Measurements from ENCODE around the gene AQP12B.
"Not testable (repeated sequence)": the region's sequence is repeated elsewhere in the genome, so short reads cannot be mapped to it uniquely, and the experiment has no call there.

Gene AQP12B

GRCh38 chr2:240712121-240712520, 29.4 kb upstream of the AQP12B start:
- DNase-seq (no peak), ATAC-seq (replicated peaks) (no peak)
- H3K4me3 Mint-ChIP-seq: no peak overlapping the region
- H3K36me3 Mint-ChIP-seq: no peaks in the 10 kb centered on the region
- H3K4me1 Mint-ChIP-seq: no peaks in the 10 kb centered on the region
- H3K9me3 Mint-ChIP-seq: no peaks in the 10 kb centered on the region
- H3K27ac Mint-ChIP-seq: no peak overlapping the region
- H3K27me3 Mint-ChIP-seq: peaks cover 0 to 10% of the 10 kb centered on the region in 2 donors

- no peak for DNase-seq
- Mint-ChIP-seq H3K9me3 (no peaks in the 10 kb centered on the region), H3K36me3 (no peaks in the 10 kb centered on the region), H3K4me1 (no peaks in the 10 kb centered on the region), H3K27ac (no peak overlapping the region), H3K4me3 (no peak overlapping the region), H3K27me3 (peaks cover 0 to 10% of the 10 kb centered on the region in 2 donors)
- ATAC-seq (replicated peaks): no peak
These were observed 29.0 kb upstream of the AQP12B start for GRCh38 chr2:240711701-240712100.

GRCh38 chr2:240711296-240711695, 28.6 kb upstream of the AQP12B start:
- H3K9me3 Mint-ChIP-seq: no peaks in the 10 kb centered on the region
- no peaks in the 10 kb centered on the region for H3K36me3 Mint-ChIP-seq
- H3K27ac Mint-ChIP-seq: no peak overlapping the region
- H3K4me3 Mint-ChIP-seq: no peak overlapping the region
- H3K4me1 Mint-ChIP-seq: no peaks in the 10 kb centered on the region
- DNase-seq: no peak
- peaks cover 0 to 6% of the 10 kb centered on the region in 2 donors for H3K27me3 Mint-ChIP-seq
- no peak for ATAC-seq (replicated peaks)

GRCh38 chr2:240708457-240708856, 25.8 kb upstream of the AQP12B start:
- no peak for ATAC-seq (replicated peaks)
- H3K36me3 Mint-ChIP-seq: no peaks in the 10 kb centered on the region
- peaks cover 0 to 4% of the 10 kb centered on the region in 2 donors for H3K4me1 Mint-ChIP-seq
- H3K27me3 Mint-ChIP-seq: peaks cover 15 to 18% of the 10 kb centered on the region in 2 donors
- no peaks in the 10 kb centered on the region for H3K9me3 Mint-ChIP-seq
- H3K27ac Mint-ChIP-seq: no peak overlapping the region
- no peak for DNase-seq
- no peak overlapping the region for H3K4me3 Mint-ChIP-seq

- no peaks in the 10 kb centered on the region for H3K36me3 Mint-ChIP-seq
- ATAC-seq (replicated peaks): no peak
- no peak overlapping the region for H3K27ac Mint-ChIP-seq
- no peak overlapping the region for H3K4me3 Mint-ChIP-seq
- peaks cover 22 to 24% of the 10 kb centered on the region in 2 donors for H3K27me3 Mint-ChIP-seq
- DNase-seq: no peak
- H3K4me1 Mint-ChIP-seq: peaks cover 0 to 4% of the 10 kb centered on the region in 2 donors
- no peaks in the 10 kb centered on the region for H3K9me3 Mint-ChIP-seq
These were observed 25.1 kb upstream of the AQP12B start for GRCh38 chr2:240707821-240708220.

- DNase-seq (no peak), ATAC-seq (replicated peaks) (no peak)
- Mint-ChIP-seq H3K4me3 (no peak overlapping the region), H3K27me3 (peaks cover 25 to 29% of the 10 kb centered on the region in 2 donors), H3K36me3 (no peaks in the 10 kb centered on the region), H3K27ac (no peak overlapping the region), H3K4me1 (peaks cover 0 to 4% of the 10 kb centered on the region in 2 donors), H3K9me3 (no peaks in the 10 kb centered on the region)
These were observed 24.5 kb upstream of the AQP12B start for GRCh38 chr2:240707043-240707756.

GRCh38 chr2:240705204-240705791, 22.6 kb upstream of the AQP12B start:
- H3K27me3 Mint-ChIP-seq: peaks cover 25% of the 10 kb centered on the region in 2 donors
- no peak for DNase-seq
- H3K4me3 Mint-ChIP-seq: no peak overlapping the region
- no peak overlapping the region for H3K27ac Mint-ChIP-seq
- peaks cover 0 to 4% of the 10 kb centered on the region in 2 donors for H3K4me1 Mint-ChIP-seq
- H3K9me3 Mint-ChIP-seq: no peaks in the 10 kb centered on the region
- no peaks in the 10 kb centered on the region for H3K36me3 Mint-ChIP-seq
- ATAC-seq (replicated peaks): no peak

GRCh38 chr2:240704651-240705050, 22.0 kb upstream of the AQP12B start:
- H3K36me3 Mint-ChIP-seq: no peaks in the 10 kb centered on the region
- ATAC-seq (replicated peaks): no peak
- peaks cover 0 to 4% of the 10 kb centered on the region in 2 donors for H3K4me1 Mint-ChIP-seq
- no peak overlapping the region for H3K27ac Mint-ChIP-seq
- H3K27me3 Mint-ChIP-seq: peaks cover 25% of the 10 kb centered on the region in 2 donors
- H3K4me3 Mint-ChIP-seq: no peak overlapping the region
- DNase-seq: no peak
- H3K9me3 Mint-ChIP-seq: no peaks in the 10 kb centered on the region

- DNase-seq (no peak), ATAC-seq (replicated peaks) (no peak)
- H3K27ac Mint-ChIP-seq: no peak overlapping the region
- H3K27me3 Mint-ChIP-seq: peaks cover 25% of the 10 kb centered on the region in 2 donors
- no peaks in the 10 kb centered on the region for H3K36me3 Mint-ChIP-seq
- H3K4me3 Mint-ChIP-seq: no peak overlapping the region
- no peaks in the 10 kb centered on the region for H3K9me3 Mint-ChIP-seq
- H3K4me1 Mint-ChIP-seq: peaks cover 0 to 4% of the 10 kb centered on the region in 2 donors
These were observed 21.0 kb upstream of the AQP12B start for GRCh38 chr2:240703417-240704341.

GRCh38 chr2:240702640-240703011, 19.9 kb upstream of the AQP12B start:
- Mint-ChIP-seq H3K9me3 (no peaks in the 10 kb centered on the region), H3K4me1 (peaks cover 0 to 4% of the 10 kb centered on the region in 2 donors), H3K27ac (no peak overlapping the region), H3K4me3 (no peak overlapping the region), H3K27me3 (peaks cover 25% of the 10 kb centered on the region in 2 donors), H3K36me3 (no peaks in the 10 kb centered on the region)
- DNase-seq (no peak), ATAC-seq (replicated peaks) (no peak)

- no peaks in the 10 kb centered on the region for H3K9me3 Mint-ChIP-seq
- H3K36me3 Mint-ChIP-seq: no peaks in the 10 kb centered on the region
- H3K4me1 Mint-ChIP-seq: peaks cover 0 to 4% of the 10 kb centered on the region in 2 donors
- DNase-seq (no peak), ATAC-seq (replicated peaks) (no peak)
- no peak overlapping the region for H3K27ac Mint-ChIP-seq
- H3K4me3 Mint-ChIP-seq: no peak overlapping the region
- H3K27me3 Mint-ChIP-seq: peaks cover 25% of the 10 kb centered on the region in 2 donors
These were observed 19.3 kb upstream of the AQP12B start for GRCh38 chr2:240701736-240702639.

- no peaks in the 10 kb centered on the region for H3K36me3 Mint-ChIP-seq
- ATAC-seq (replicated peaks): no peak
- peaks cover 25% of the 10 kb centered on the region in 2 donors for H3K27me3 Mint-ChIP-seq
- H3K27ac Mint-ChIP-seq: no peak overlapping the region
- no peaks in the 10 kb centered on the region for H3K9me3 Mint-ChIP-seq
- DNase-seq: no peak
- no peak overlapping the region for H3K4me3 Mint-ChIP-seq
- peaks cover 0 to 4% of the 10 kb centered on the region in 2 donors for H3K4me1 Mint-ChIP-seq
These were observed 18.5 kb upstream of the AQP12B start for GRCh38 chr2:240701091-240701735.

GRCh38 chr2:240700616-240701015, 17.9 kb upstream of the AQP12B start:
- H3K4me1 Mint-ChIP-seq; H3K36me3 Mint-ChIP-seq; H3K27ac Mint-ChIP-seq; H3K4me3 Mint-ChIP-seq; H3K9me3 Mint-ChIP-seq; ATAC-seq (replicated peaks); DNase-seq: not testable (repeated sequence)
- H3K27me3 Mint-ChIP-seq: peaks cover 24% of the 10 kb centered on the region in 2 donors
